Stromal cell of bone marrow (primary cell): Measurements from ENCODE around the gene ETV3L.
A peak's percentile ranks its signal among the peaks of the same experiment; 100 is the strongest.
"Not testable (repeated sequence)": the region's sequence is repeated elsewhere in the genome, so short reads cannot be mapped to it uniquely, and the experiment has no call there.

Source experiments
- DNase-seq: peaks from one replicate; pipeline ENCODE4 v3.0.0-alpha.2; 2012; ENCODE audit warnings: low read depth

ETV3L gene

DNA sequence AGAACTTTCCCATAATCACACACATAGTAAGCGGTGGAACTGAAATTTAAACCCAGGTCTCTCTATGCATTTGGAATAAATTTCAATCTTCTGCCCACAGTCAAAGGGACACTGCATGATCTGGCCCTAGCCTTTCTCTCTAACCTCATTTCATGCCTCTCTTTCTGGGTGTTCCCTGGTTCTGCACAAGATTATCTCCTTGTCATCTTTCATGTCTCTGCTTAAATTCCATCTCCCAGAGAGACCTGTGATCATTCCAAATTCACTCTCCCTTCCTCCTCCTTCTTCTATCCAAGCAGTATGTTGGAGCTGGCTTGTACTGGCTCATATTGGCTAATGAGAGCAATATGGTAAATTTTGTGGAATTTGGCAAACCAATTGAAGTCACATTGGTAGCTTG is 22.2 kb downstream of the ETV3L start:
- DNase-seq: no peak

DNA sequence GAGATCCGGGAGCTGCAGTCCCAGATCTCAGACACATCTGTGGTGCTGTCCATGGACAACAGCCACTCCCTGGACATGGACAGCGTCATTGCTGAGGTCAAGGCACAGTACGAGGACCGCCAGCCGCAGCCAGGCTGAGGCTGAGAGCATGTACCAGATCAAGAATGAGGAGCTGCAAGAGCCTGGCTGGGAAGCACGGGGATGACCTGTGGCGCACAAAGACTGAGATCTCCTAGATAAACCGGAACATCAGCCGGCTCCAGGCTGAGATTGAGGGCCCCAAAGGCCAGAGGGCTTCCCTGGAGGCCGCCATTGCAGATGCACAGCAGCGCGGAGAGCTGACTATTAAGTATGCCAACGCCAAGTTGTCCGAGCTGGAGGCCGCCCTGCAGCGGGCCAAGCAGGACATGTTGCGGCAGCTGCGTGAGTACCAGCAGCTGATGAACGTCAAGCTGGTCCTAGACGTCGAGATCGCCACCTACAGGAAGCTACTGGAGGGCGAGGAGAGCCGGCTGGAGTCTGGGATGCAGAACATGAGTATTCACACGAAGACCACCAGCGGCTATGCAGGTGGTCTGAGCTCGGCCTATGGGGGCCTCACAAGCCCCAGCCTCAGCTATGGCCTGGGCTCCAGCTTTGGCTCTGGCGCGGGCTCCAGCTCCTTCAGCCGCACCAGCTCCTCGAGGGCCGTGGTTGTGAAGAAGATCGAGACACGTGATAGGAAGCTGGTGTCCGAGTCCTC is 25.5 kb downstream of the ETV3L start:
- peak; percentile 45 for DNase-seq

- DNase-seq: no peak
Observed at GRCh38 chr1:157069601-157070000, 30.0 kb downstream of the ETV3L start.

GRCh38 chr1:157059241-157059640 is 40.4 kb downstream of the ETV3L start:
- DNase-seq: not testable (repeated sequence)

GRCh38 chr1:157056269-157056668 is 43.3 kb downstream of the ETV3L start:
- DNase-seq: no peak

- DNase-seq: not testable (repeated sequence)
Observed at GRCh38 chr1:157055729-157056128, 43.9 kb downstream of the ETV3L start.

DNA sequence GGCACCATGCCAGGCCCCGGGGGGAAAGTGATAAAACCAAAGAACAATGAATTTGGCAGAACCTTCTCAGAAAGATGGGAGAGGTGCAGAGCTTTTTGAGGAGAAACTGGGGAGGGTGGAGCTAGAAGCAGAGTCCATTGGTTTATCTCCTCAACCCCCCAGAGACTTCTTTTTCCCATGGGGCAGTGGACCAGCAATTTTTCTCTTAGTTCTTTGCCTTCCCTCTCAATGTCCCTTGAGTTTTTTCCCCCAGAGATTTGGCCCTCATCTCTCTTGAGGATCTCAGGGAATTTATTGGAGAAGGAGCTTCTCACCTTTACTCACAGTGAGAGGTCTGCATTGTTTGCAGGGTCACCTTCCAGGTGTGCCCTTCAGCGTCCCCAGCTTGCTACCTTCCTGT is 48.8 kb downstream of the ETV3L start:
- no peak for DNase-seq

GRCh38 chr1:157047062-157047410 is 52.6 kb downstream of the ETV3L start:
- no peak for DNase-seq

DNA sequence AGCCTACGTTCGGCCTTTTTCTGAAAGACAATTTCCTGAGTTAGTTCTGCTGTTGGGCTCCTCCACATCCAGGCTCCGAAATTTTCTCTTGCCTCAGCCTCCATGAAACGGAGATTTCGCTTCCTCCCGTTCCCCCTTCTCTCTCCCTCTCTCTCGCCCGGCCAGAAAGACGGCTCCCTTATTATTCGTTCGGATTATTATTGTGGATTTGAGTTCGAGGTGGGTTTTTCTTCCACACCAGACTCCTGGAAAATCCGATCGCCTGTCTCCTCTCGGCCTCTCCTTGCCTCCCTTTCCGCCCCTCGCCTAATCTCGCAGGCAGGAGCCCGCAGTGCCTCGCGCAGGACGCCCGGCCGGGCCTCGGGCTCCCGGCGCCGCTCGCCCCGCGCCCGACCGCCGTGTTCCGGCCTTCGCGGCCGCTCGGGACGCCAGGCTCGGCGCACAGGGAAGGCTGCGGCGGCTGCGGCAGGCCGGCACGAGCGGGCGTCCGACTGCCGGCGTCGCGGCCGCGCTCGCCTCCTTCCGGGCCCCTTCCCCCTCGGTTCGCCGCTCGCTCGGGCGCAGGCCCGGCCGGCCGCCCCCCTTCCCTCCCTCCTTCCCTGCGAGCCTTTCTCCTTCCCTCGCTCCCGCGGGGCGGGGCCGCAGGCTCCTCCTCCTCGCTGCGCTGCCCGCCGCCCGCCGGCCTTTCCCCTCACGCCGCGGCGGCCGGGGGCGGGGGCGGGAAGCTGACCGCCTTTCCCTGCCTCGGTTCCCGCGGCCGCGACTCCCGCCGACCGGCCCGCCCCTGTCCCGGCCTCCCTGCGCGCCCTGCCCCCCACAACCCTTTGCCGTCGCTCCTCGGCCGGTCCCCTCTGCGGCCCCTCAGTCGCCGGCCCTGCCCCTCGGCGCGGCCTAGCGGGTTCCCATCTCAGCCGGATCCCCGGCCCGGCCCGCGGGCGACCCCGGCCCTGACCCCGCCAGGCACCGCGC is 54.1 kb downstream of the ETV3L start, which contains the start of gene ARHGEF11:
Gene ARHGEF11, minus strand, starts transcription at position 493 of the 969 bp plus-strand sequence. CDS start 1,412 bp downstream, outside the sequence.
- DNase-seq: peak; percentile 86

DNA sequence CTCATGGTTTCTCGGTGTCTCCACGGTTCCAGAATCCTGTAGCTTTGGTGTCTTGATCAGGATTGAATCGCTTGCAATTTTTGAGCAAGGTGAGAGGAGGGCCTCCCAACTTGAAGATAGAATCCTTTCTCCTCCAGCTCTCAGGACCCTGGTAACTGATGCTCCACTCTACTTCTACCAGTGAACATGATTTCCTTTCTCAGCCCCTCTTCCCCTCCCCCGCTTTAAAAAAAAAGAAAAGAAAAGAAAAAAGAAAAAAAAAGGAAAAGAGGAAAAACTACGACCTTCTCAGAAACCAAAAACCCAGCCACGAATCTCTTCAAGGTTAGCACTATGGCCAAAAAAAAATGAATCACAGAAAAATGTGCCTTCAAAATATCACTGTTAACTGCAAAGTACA is 55.3 kb downstream of the ETV3L start:
- no peak for DNase-seq

DNA sequence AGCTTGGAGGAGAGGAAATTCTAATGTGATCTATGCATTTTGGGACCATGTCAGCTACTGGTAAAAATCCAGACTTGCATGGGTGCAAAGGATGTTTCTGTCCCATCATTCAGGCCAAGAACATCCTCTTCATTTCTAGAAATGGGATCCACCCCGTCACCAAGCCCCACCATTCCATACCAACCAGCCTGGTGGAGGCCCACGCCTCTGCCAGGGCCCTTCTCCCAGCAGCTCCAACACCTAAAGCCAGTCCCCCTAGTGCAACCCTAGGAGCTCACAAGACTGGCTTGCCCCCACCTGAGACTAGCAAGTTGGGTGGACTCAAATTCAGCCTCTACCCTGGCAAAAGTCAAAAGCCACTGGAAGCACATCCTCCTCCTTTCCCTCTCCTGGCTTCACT is 55.9 kb downstream of the ETV3L start:
- DNase-seq: no peak

DNA sequence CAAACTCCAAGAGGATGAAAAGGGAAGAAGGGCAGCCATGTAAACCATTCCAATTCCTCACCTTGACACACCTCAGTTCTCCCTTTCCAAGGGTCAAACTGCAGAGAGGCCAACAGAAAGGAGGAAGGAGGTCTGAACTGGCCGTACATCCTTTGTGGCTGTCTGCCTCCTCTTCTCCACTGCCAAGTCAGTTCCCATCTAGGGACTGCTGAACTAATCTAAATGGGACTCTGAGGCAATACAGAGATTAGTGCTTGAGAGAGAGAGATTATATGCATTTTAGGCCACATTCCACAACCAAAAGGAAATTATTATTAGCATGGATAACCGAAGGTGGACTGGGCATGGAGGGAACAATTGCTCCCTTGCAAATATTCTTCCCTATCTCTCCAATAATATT is 56.8 kb downstream of the ETV3L start:
- DNase-seq: no peak
